GM19351 (cell line): Measurements from ENCODE around the gene SPDYC.
"Not testable (repeated sequence)": the region's sequence is repeated elsewhere in the genome, so short reads cannot be mapped to it uniquely, and the experiment has no call there.

Experiments
- ATAC-seq: cut with Tn5 transposase; IDR thresholded peaks from one replicate; pipeline ENCODE4 v1.9.1; 2021; ENCODE audit warnings: mild to moderate bottlenecking, moderate library complexity; ENCODE audit not compliant: unreplicated experiment

SPDYC gene

DNA sequence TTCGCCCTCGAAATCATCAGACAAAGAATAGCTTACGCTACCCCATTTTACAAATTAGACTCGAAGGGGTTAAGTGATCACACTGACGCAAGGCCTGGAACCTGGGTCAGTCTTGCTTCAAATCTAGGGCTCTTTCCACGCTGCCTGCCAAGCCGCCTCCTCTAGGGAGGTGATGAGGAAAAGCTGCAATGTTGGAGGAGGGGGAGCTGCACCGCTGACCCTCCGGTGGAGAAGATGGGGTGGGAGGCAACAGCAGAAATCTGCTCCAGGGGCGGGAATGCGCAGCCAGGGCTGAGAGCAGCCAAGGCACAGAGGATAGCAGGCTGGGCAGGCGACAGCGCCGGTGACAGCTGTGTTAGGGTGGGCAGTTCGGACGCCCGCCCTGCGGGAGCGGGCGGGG is 36.3 kb upstream of the SPDYC start:
- ATAC-seq = no peak

DNA sequence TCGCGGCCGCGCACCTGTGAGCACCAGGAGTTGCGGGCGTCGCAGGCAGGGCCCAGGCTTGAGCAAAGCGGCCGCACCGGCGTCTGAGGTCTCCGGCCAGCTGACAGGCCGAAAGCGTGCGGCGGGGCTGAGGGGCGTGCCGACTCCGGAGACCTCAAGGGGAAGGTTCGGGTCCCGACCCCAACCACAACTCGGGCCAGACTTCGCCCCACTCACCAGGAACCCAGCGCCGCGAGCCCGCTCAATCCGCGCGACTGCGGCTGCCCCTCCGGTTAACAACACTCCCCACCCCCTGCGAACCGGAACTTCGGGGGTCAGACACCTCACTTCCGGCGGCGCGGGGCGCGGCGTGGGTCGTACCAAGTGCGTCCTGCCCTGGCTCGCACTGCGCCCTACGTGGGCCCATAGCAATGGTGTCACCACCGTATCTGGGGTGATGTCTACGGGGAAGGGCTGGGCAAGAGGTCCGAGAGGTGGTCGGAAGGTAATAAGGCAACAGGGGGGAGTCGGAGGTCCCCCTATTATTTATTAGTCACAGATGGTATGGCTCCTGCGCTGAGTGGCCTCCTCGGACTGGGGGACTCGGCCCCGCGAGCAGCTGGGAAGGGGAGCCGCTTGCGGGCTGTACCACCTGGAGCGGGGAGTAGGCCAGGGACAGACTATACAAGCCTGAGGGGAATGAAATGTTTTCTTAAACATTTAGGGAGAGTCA is 35.6 kb upstream of the SPDYC start, which contains the start of gene SYVN1:
Gene SYVN1, minus strand, starts transcription at position 280 of the 712 bp plus-strand sequence. CDS start 918 bp downstream, outside the sequence.
- ATAC-seq = peak; percentile 56

DNA sequence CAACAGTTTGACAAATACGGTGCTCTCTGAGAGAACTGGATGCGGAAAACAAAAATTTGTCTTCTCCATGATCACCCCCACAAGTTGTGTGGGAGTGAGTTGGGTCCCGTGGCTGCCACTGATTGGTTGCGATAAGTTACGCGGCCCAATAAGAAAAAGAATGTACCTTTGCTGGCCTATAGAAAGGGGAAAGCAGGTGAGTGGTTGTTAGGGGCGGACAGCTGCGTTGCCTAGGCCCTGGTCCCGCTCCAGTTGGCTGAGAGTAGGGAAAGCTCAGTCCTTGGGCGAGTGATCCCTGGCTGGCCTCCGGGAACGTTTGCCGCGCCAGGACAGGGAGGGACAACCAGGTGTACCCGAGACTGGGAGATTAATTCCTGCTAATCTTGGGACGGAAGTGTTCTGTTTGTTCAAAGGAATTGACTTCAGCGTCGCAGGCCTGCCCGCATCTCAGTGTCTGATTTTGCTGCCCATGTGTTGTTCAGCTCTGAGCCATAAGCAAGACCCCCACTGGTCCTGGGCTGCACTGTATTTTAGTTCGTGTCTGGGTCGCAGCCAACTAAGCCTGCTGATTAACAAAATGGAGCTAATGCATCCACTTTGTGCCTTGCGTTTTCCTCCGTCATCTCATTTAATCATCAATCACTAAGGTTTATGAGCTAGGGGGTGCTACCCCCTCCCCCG is 34.9 kb upstream of the SPDYC start:
- ATAC-seq = peak; percentile 72

DNA sequence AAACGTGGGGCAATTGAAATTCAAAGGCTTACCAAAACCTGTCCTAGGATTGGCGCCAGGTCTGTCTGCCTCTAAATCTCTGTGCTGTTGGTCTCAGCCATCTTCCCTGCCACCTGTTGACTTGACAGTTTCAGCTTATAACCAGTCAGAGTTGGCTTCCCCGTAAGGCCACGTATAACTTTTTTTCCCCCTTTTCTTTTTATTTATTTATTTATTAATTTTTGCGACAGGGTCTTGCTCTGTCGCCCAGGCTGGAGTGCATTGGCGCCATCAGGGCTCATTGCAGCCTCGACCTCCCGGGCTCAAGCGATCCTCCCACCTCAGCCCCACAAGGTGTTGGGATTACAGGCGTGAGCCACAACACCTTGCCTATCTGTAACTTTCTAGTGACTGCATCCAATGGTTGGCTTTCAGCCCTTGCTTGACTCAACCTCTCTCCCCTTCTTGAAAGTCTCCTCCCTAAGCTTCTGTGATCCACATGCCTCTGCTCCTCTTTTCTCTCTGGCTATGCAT is 34.3 kb upstream of the SPDYC start:
- ATAC-seq = no peak

DNA sequence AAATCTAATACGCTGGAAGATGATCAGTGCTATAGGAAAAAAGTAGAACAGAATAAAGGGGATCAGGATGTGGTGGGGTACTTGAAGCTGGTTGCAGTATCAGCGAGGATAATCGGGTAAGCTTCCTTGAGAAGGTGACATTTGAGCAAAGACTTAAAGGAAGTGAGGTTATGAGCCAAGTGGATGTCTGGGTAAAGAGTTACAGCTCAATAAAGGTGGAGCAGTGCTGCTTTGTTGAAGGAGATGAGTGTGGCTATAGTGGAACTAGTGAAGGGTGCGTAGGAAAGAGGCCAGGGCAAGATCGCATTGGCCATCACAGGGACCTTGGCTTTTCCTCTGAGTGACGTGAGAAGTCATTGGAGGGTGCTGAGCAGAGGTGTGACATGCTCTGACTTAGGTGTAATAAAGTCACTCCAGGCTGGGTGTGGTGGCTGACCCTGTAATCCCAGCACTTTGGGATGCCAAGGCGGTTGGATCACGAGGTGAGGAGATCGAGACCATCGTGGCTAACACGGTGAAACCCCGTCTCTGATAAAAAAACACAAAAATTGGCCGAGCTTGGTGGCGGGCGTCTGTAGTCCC is 33.4 kb upstream of the SPDYC start:
- ATAC-seq = no peak

DNA sequence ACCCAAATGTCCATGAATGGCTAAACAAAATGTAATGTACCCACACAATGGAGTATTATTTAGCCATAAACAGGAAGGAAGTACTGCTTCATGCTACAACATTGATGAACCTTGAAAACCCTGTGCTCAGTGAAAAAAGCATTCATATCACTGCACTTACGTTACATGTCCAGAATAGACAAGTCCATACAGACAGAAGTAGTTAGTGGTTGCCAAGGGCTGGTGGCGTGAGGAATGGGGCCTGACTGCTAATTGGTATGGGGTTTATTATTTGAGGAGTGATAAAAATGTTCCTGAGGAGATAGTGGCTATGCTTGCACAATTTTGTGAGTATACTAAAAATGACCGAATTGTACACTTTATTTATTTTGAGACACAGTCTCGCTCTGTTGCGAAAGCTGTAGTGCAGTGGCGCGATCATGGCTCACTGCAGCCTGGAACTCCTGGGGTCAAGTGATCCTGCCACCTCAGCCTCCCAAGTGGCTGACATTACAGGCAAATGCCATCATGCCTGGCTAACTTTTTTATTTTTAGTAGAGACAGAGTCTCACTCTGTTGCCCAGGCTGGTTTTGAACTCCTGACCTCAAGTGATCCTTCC is 28.0 kb upstream of the SPDYC start:
- ATAC-seq = no peak

DNA sequence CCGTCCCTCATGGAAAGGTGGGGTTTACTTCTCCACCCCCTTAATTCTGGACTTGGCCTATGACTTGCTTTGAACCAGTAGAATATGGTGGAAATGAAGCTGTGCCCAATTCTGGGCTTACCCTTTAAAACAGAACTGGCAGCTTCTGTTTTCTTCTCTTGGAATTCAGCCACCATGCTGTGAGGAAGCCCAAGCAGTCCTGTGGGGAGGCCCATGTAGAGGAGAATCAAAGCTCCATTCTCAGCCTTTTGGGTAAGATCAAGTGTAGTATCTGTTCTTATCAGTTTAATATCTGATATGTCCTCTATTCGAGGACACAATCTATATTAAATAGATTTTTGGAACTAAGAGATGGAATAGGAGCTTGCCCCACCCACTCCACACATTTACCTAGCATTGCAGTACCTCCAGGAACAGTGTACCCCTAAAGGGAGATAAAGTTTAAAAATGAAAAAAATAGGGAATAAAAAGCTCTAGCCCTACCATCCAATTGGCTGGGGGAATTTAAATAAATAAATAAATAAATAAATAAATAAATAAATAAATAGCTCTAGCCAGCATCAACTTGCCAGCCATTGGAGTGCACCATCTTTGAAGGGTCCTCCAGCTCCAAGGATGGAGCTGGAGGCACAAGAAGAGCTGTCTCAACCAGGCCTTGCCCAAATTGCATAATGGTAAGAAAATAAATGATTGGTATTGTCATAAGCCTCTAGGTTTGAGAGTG is 22.5 kb upstream of the SPDYC start:
- no peak for ATAC-seq

DNA sequence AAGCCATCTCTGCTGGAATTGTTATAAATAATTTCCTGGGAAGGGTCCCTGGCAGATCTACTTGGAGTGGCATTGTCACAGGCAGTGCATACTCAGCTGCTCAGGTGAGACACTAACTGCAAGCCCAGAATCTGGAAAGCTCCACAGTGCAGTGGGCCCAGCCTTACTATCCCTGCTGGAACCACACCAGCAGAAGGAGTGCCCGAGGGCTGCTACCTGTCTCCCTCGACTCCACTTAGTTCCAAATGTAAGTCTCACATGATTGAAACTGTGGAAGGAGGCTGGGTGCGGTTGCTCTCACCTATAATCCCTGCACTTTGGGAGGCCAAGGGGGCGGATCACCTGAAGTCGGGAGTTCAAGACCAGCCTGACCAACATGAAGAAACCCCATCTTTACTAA is 21.4 kb upstream of the SPDYC start:
- no peak for ATAC-seq

DNA sequence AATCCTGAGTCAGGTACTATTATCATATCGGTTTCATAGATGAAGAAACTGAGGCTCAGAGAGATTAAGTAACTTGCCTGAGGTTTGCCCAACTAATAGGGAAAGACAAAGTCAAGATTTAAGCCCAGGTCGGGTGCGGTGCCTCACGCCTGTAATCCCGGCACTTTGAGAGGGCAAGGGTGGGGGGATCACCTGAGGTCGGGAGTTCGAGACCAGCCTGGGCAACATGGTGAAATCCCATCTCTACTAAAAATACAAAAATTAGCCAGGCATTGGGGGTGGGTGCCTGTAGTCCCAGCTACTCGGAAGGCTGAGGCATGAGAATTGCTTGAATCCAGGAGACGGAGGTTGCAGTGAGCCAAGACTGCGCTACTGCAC is 19.9 kb upstream of the SPDYC start:
- ATAC-seq = not testable (repeated sequence)

DNA sequence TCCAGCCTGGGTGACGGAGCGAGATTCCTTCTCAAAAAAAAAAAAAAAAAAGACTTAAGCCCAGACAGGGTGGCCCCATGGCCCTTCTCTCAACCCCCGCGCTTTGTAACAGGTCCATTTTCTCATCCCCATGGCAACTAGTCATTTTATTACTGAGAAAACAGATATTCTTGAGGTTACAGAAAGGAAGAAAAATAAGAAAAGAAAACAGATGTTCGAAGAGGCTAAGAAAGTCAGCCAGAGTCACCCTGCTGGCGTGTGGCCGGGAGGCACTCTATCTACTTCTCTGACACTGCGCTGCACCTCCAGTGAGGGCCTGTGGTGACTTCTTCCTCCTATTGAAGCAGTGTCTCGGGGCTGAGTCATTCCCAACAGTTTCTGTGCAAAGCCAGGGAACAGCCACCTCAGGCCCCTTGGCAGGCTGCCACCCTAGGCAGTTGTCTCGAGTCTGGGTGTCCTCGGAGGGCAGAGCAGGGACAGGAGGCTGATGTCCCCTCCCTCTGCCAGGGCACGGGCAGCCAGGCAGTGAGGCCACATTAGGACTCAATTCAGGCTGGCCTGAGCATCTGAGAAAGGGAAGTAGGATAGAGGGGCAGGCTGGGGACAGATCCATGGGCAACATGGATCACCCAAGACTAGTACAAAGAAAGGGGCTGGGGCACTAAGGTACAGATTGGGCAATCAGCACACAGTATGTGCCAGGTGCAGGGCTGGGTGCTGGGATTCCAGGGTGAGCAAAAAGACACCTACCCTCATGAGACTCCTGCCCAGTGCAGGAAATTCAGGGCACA is 19.3 kb upstream of the SPDYC start:
- no peak for ATAC-seq

DNA sequence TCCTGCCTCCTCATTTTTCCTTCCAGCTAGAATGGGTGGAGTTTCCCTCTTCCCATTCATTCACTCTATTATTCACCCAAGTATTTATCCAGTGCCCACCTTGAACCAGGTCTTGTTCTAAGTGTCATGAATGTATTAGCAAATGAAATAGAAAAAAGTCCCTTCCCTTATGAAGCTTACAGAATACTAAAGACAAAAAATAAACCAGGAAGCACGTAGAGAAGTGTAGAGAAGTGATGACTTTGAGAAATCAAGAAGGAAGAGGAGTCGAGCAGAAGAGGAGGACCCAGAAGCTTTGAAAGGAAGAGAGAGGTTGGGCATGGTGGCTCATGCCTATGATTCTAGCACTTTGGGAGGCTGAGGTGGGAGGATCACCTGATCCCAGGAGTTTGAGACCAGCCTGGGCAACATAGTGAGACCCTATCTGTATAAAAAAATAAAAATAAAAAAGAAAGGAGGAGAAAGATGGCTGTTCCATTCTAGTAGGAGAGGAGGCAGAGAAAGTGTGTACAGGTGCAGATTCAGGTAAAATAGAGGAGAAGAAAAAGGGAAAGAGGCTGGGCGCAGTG is 18.6 kb upstream of the SPDYC start:
- no peak for ATAC-seq

DNA sequence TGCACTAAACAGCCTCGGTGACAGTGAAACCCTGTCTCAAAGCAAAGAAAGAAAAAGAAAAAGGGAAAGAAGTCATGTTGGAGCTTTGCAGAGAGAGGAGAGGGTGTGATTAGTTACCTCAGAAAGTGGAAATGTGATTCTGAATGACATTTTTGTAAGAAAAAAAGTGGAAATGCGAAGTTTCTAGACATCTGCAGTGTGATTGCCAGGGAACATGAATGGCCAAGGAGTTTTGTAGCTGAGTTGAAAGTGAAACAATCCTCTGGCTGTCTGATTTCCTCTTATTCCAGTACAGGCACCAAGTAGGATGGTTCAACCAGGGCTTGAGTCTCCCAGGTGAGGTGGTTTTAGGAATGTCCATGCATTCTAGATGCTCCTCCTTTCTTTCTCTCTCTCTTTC is 17.9 kb upstream of the SPDYC start:
- ATAC-seq = no peak

DNA sequence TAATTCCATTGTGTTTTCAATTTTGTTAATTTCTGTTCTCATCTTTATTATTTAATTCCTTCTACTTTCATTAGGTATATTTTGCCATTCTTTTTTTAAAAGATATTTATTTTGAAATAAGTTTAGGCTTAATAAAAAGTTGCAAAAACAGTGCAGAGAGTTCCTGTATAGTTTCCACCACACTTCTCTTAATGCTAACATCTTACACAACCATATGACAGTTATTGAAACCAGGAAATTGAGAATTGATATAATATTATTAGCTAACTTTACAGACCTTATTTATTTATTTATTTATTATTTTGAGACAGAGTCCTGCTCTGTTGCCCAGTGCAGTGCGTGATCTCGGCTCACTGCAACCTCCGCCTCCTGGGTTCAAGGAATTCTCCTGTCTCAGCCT is 13.8 kb upstream of the SPDYC start:
- no peak for ATAC-seq

DNA sequence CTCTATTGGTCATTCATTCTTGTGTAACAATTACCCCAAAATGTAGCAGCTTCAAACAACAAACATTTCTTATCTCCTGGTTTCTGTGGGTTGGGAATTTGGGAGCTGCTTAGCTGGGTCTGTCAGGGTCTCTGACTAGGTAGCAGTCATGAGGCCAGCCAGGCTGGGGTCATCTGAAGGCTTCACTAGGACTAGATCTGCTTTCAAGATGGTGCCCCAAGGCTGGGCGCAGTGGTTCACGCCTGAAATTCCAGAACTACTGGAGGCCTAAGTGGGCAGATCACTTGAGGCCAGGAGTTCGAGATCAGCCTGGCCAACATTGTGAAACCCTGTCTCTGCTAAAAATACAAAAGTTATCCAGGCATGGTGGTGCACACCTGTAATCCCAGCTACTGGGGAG is 13.1 kb upstream of the SPDYC start:
- no peak for ATAC-seq

DNA sequence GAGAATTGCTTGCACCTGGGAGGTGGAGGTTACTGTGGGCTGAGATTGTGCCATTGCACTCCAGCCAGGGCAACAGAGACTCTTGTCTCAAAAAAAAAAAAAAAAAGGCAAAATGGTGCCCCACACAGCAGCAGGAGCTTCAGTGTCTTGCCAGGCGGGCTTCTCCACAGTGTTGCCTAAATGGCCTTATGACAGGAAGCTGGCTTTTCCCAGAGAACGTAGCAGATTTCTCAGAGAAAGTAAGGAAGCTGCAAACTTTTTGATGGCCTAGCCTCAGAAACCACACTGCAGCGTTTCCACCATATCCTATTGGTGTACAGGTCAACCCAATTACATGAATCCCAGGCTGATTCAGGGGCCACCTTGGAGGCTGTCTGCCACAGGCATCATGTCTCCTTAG is 12.7 kb upstream of the SPDYC start:
- no peak for ATAC-seq

DNA sequence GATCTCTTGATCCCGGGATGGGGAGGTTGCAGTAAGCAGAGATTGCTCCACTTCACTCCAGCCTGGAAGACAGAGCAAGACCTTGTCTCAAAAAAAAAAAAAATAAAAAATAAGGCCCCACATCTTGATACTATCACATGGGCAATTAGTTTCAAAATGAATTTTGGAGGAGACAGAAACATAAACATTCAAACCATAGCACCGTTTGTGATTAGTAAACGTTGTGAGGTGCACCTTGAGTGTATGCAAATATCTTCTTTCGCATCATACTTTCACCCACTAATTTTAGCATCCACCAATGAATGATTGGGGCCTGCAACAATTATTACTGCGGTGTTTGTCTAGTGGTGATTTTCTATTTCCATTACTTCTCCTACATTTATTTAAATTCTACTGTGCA is 11.0 kb upstream of the SPDYC start:
- ATAC-seq = no peak

DNA sequence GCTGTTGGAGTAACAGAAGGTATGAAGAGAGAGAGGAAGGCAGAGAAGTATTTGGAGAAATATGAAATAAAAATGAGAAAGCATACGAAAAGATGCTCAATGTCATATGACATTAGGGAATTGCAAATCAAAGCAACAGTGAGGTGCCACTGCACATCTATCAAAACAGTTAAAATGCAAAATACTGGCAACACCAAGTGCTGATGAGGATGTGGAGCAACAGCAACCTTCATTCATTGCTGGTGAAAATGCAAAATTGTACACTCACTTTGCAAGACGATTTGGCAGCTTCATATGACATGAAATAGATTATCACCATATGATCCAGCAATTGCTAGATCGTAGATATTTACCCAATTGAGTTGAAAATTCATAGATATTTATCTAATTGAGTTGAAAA is 9.4 kb upstream of the SPDYC start:
- ATAC-seq = no peak

DNA sequence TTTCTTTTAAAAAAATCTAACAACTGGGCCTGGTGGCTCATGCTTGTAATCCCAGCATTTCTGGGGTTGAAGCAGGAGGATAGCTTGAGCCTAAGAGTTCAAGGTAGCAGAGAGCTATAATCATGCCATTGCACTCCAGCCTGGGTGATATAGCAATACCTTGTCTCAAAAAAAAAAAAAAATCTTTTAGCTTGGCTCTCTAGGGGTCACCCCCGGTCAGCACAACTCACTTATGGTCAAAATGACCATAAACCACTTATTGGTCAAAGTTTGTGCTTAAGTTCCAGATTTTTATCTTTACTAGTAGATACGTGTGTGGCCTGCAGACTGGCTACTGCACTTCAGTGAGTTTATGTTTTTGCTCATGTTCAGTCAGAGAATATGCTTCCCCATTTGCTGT is 6.3 kb upstream of the SPDYC start:
- ATAC-seq = no peak

DNA sequence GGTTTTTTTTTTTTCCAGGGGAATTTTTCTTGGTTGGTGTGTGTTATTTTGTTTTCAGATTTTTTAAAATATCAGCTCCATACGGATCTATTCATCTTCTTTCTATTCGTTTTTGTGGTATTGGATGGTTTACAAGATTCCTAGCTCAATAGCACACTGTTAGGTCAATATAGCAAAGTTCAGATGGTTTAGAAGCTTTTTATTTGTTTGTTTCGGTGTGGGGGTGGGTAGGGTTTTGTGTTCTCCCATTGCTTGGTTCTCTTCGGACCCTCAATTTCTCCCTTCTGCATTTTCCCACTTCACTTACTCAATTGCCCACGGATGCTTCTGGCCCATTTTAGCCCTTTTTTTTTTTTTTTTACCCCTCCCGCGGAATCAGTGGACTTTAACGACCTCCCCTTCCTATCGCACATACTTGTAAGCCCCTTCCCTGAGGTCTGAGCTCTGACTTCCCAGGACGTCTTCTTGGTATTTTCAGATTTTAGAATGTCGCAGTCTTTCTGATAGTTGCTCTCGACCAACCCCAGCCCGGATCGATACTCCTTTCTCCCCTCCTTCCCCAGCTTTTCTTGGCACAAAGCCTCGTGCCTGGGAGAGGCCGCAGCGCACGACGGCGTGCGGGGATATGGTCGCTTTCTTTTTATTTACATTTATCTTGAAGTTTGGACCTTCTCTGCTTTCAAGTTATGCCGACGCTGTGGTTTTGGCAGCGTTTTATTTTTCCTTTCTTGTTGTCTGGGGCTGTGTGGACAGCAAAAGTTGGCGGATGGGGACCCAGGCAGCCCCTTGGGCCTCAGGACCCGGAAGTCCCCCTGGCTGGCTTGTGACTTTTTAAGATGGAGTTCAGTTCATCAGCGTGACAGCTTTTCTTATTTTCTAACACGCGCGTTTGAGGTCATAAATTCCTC is 4.4 kb upstream of the SPDYC start:
- no peak for ATAC-seq
